Glomerular visceral epithelial cell (primary cell): ENCODE data around the gene TBC1D25.

Source experiments
- DNase-seq: peaks from one replicate; pipeline ENCODE4 v3.0.0-alpha.2; 2016; ENCODE audit errors: extremely low spot score

TBC1D25 gene

GRCh38 chrX:48539345-48540027 lies at the start of gene TBC1D25:
TSS of gene TBC1D25 (plus strand) at chrX:48539714. CDS start at chrX:48539798, 84 bp downstream.
- DNase-seq = peak; percentile 97

GRCh38 chrX:48489892-48490291 lies 49.6 kb upstream of the TBC1D25 start:
- DNase-seq = no peak

- DNase-seq = peak; percentile 39
These were observed 48.9 kb upstream of the TBC1D25 start for GRCh38 chrX:48490661-48491060.

DNA sequence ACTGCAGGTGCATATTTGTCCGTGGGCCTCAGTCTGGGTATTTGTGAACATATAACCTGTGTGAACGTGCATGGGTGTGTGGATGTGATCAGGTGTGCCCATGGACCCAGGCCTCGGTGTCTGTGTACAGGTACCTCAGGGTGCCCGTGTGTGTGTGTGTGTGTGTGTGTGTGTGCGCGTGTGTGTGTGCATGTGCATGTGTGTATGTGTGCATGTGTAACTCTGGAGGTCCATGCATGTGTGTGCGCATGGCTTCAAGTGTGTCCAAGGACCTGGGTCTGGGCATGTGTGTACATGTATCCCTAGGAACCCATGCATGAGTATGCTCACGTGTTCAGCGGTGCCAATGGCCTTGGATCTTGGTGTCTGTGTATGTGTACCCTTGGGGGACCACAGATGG lies 47.7 kb upstream of the TBC1D25 start:
- no peak for DNase-seq

- DNase-seq = peak; percentile 42
These were observed 47.1 kb upstream of the TBC1D25 start for GRCh38 chrX:48492293-48492910.

- DNase-seq = peak; percentile 47
These were observed 45.6 kb upstream of the TBC1D25 start for GRCh38 chrX:48493890-48494364.

GRCh38 chrX:48496660-48497059 lies 42.9 kb upstream of the TBC1D25 start:
- no peak for DNase-seq

DNA sequence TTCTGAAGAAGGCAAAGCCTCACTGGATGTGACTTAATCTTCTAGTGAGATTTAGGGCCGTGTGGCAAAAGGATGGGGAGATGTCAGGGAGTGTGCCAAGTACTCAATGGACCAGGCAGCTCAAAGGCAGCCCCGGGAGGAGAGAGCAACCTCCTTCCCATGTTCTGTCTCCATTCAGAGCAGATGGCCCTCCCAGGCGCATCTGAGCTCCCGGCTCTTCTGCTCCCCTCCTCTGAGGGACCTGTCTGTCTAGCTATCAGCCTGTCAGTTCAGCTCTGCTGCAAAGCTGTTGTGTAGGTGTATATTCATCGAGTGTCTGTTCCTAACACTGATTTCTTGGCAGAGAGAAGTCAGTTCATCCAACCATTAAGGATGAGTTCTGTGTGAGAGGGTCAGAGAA lies 41.6 kb upstream of the TBC1D25 start:
- DNase-seq = no peak

GRCh38 chrX:48498374-48498809 lies 41.1 kb upstream of the TBC1D25 start:
- DNase-seq = peak; percentile 95

DNA sequence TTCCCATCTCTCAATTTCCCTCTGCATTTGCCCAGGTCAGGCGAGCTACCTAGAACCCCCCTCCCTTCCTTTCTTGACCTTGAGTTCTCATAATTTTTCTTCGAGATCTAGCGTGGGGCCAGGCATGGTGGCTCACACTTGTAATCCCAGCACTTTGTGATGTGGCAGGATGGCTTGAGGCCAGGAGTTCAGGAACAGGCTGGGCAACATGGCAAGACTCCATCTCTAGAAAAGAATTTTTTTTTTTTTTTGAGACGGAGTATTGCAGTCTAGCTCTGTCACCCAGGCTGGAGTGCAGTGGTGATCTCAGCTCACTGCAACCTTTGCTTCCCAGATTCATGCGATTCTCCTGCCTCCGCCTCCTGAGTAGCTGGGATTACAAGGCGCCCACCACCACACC lies 35.3 kb upstream of the TBC1D25 start:
- no peak for DNase-seq

GRCh38 chrX:48505481-48505880 lies 34.0 kb upstream of the TBC1D25 start:
- peak; percentile 43 for DNase-seq

- no peak for DNase-seq
These were observed 32.3 kb upstream of the TBC1D25 start for GRCh38 chrX:48507246-48507645.

DNA sequence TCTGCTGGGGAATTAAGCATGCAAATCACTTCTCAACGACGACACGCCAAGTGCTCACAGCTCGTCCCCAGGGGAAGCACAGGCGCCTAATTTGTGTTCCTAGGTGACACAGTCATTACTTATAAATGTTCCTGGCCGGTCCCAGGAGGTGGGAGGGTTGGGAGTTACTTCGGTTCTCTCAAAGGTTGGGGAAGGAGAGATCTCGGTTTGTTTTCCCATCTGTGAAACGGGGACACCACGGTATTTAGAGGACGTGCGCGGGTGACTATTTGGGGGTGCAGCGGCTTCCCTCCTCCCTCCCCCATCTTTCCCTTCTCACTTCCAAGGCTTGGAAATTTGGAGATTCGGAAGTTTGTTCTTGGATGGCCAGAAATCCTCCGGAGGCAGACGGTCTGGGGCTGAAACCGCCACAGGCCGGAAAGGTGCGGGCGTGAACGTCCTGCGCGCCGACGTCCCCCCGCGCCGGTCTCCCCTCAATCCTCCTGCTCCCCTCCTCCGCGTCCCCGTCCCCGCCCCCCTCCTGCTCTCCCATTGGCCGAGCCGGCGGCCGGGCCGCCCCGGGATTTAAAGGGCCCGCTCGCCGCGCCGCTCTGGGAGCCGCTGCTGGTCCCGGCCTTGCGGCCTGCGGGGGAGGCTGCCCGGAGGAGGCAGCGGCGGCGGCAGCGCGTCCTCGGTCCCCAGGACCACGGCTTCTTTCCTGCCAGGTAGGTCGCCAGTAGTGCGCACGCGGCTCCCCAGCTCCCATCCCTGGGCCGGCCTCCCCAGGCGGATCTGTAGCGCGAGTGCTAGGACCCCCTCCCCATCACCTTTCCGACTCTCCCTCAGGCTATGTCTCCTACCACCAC lies 30.9 kb upstream of the TBC1D25 start, which contains the start of gene PORCN:
Gene PORCN (plus strand): TSS at position 593 of the 845 bp plus-strand sequence. CDS start 829 bp downstream, outside the sequence.
- DNase-seq = peak; percentile 72

GRCh38 chrX:48509245-48509590 lies 30.3 kb upstream of the TBC1D25 start:
- DNase-seq = no peak

GRCh38 chrX:48509619-48510018 lies 29.9 kb upstream of the TBC1D25 start:
- DNase-seq = no peak

DNA sequence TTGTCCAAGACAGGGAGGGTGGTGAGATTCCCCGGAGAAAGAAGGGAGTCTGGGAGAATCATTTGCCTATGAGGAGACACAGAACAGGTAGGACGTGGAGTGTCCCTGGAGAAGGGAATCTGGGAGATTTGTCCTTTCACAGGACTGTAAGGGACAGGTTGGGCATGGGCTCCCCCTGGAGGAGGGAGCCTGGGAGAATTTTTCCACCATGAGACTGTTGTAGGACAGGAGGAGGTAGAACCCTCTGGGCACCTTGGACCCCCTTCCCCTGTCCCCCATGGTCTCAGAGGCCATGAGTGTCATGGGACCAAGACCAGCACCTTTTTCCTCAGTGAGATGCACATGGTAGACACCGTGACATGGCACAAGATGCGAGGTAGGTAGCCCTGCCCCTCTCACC lies 28.0 kb upstream of the TBC1D25 start:
- no peak for DNase-seq

DNA sequence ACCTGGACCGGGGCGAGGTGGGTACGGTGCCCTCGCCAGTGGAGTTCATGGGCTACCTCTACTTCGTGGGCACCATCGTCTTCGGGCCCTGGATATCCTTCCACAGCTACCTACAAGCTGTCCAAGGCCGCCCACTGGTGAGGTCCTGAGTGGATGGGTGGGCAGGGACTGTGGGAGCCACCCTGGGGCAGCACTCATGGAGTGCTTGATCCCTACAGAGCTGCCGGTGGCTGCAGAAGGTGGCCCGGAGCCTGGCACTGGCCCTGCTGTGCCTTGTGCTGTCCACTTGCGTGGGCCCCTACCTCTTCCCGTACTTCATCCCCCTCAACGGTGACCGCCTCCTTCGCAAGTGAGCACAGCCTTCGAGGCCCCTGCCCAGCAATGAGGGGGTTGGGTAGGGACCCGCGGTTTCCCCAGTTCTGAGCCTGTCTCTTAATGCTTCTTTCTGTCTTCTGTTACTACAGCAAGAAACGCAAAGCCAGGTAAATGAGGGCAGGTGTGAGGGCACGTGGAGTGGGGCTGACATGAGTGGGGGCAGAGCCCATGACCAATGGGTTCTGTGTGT lies 27.1 kb upstream of the TBC1D25 start:
- DNase-seq = no peak

- DNase-seq = no peak
These were observed 25.8 kb upstream of the TBC1D25 start for GRCh38 chrX:48513670-48514069.

GRCh38 chrX:48514126-48514806 lies 25.2 kb upstream of the TBC1D25 start:
- DNase-seq = no peak

GRCh38 chrX:48514868-48515460 lies 24.6 kb upstream of the TBC1D25 start:
- no peak for DNase-seq

DNA sequence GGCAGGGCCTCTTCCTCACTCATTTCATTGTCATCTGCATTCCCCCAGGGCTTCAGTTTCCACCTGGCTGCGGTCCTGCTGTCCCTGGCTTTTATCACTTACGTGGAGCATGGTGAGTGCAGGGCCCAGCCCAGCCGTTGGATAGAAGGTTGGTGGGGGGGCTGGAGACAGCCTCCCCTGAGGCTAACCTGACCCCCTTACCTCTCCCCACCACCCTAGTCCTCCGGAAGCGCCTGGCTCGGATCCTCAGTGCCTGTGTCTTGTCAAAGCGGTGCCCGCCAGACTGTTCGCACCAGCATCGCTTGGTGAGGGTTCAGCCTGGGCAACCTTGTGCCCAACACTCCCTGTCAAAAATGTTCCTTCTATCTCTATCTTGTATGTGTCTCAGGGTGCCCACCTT lies 23.7 kb upstream of the TBC1D25 start:
- no peak for DNase-seq
